GM19463 (cell line): ENCODE measurements around the gene RELT.

ENCODE experiments used
- ATAC-seq: cut with Tn5 transposase; IDR thresholded peaks from one replicate; pipeline ENCODE4 v1.9.1; 2021; ENCODE audit warnings: mild to moderate bottlenecking, moderate library complexity; ENCODE audit not compliant: unreplicated experiment

The RELT gene

GRCh38 chr11:73389916-73390315 lies 13.7 kb downstream of the RELT start:
- ATAC-seq, result no peak

DNA sequence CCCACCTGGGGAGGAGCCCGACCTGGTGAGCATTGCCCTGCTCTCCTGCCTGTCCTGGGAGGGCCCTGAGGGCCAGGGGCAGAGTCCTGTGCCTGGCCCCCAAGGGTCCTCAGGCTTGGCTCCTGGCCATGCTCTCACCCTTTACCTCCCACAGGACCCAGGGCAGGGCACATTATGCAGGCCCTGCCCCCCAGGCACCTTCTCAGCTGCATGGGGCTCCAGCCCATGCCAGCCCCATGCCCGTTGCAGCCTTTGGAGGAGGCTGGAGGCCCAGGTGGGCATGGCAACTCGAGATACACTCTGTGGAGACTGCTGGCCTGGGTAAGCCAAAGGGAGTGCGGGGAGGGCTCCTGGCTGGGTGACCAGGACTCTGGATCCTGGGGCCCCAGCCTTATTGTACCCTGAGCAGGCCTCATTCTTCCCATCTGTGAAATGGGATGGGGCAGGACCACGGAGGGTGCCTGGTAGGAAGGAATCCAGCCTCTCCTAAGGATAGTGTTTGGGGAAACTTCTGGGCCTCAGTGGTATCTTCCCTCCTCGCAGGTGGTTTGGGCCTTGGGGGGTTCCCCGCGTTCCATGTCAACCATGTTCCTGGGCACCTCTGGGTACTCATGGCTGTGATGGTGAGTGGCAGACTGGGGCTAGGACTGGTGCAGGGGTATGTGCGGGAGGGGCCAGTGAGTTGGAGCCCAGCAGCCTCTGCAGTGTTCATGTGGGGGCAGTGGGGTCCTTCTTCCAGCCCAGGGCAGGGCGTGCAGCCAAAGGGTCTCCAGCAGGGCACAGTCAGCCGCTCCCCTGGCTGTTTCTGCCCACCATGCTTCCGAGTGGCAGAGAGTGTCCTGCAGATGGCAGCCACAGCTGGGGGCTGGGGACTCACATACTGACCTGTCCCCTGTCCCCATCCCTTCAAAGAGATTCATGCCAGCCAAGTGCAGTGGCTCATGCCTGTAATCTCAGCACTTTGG lies 14.7 kb downstream of the RELT start:
- ATAC-seq, result no peak

DNA sequence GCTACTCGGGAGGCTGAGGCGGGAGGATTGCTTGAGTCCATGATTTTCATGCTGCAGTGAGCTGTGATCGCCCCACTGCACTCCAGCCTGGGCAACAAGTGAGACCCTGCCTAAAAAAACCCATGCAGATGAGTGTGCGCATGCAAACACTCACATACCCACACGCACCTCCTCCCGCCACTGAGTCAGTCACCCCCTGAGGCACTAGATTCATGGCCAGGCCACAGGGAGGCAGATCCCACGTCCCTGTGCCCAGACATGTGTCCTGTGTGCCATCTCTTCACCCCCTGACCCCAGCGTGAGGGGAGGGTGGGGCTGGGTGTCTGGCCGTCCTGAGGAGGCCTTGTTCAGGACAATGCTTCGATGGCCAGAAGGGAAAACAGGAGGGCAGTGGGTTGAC lies 15.5 kb downstream of the RELT start:
- ATAC-seq, result no peak

DNA sequence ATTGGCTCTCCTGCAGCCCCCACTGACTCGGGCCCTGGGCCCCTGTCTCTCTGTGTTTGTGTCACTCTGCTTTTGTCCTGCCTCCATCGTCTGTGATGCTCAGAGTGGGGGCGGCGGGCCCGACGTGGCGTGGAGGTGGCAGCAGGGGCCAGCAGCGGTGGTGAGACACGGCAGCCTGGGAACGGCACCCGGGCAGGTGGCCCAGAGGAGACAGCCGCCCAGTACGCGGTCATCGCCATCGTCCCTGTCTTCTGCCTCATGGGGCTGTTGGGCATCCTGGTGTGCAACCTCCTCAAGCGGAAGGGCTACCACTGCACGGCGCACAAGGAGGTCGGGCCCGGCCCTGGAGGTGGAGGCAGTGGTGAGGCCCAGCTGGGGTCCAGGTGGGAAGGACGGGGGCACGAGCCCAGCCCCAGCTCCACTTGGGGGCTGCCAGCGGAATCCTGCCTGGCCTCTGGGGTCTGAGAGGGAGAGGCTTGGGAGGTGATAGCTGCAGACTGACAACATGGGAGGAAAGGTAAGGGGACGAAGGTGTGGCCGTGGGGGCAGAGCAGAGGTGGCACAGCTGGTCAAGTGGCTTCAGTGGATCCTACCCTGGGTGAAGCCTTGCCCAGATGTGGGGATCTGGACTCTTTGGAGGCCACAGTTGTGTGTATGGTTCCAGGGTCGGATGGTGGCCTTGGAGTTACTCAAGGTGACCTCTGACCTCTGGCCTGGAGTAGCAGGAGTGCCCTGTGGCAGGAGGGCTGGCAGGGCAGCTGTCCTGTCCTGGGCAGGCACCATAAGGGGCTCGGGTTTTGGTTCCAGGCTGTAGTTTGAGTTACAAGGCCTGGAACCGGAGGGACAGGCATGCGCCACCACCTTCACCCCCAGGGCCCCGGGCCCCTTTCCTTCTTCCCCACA lies 16.2 kb downstream of the RELT start:
- ATAC-seq, result no peak

GRCh38 chr11:73393011-73393380 lies 16.8 kb downstream of the RELT start:
- no peak for ATAC-seq

DNA sequence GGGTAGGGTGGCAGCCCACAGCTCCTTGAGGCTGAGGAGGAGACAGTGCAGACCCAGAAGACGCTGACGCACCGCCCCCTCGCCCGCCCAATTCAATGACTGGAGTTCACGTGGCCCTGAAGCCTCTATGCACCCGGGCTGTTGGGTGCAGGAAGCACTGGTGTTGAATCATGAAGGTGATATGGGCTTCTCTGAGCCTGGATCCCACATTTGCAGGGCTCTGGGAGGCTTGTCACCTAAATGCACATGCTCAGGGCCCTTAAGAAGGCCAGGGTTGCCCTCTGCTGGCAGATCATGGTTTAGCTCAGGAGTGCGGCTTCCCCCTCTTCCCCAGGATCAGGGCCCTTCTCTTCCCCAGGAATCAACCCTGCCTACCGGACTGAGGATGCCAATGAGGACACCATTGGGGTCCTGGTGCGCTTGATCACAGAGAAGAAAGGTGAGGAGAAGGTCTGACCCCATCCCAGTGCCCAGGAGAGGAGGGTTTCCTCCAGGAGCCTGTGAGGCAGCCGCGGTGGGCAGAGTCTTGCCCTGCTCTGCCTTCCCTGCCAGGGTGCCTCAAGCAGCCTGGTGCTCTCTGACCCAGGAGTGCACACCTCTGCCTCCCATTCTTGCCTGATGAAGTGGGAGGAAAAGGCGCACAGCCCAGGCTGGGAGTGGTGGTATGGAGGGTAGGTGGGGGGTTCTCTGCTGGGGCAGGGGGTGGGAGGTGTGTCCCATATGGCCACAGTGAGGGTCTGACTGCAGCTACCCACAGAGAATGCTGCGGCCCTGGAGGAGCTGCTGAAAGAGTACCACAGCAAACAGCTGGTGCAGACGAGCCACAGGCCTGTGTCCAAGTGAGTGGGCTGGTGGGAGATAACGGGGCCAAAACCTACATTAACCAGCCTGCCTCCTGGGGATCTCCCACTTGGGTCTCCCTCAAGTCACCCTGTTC lies 17.5 kb downstream of the RELT start:
- no peak for ATAC-seq

DNA sequence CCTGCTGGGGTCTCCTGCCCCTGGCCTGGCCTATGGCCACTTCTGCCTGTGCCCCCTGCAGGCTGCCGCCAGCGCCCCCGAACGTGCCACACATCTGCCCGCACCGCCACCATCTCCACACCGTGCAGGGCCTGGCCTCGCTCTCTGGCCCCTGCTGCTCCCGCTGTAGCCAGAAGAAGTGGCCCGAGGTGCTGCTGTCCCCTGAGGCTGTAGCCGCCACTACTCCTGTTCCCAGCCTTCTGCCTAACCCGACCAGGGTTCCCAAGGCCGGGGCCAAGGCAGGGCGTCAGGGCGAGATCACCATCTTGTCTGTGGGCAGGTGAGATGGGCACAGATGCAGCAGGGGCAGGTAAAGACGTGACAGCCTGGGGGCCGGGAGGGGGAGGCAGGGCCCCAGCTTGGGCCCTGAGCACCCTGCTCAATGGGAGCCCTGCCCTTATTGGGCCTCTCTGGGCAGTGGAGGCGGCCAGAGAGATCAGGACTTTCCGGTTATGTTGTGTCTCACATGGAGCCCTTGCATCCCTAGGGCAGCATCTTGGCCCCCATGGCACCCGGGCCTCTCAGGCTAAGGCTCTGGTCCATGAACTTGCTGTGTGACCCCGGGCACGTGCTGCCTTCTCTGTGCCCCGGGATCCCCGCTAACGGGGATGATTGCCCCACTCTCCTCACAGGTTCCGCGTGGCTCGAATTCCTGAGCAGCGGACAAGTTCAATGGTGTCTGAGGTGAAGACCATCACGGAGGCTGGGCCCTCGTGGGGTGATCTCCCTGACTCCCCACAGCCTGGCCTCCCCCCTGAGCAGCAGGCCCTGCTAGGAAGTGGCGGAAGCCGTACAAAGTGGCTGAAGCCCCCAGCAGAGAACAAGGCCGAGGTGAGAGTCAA lies 18.5 kb downstream of the RELT start:
- ATAC-seq, result no peak

DNA sequence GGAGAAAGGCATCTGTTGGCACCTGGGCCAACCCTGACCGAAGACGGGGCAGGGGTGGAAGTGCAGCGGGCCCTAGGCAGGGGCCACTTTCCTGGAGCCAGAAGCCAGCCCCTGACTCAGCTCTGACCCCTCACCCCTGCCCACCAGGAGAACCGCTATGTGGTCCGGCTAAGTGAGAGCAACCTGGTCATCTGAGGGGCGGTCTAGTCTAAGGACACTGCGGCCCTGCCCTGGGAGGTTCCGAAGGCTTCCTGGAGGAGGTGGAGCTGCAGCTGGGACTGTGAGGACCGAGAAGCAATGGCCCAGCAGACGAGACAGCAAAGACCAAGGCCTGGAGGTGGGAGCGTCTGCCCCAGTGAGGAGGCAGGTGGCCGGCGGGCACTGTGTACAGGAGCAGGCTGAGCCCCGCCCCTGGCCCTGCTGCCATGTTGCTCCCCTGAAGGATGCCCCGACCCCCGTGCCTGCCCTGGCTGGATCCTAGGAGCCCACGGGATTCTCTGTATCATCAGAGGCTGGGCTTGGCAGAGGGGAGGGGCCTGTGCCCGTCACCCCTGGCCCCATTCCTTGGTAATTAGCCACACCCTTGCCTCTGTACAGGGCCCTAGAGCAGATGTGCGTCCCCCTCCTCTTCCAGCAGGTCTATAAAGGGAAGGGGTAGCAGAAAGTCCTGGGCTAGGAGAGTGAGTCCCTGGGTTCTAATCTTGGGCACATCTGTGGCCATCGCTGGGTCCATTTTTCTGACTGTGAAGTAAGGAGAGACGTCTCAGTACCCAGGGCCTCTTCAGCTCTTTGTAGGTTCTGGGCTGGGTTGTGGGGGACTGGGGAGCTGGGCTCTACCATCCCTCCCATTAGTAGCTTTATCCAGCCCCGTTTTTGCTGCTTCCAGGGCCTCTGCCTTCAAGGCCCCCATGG lies 19.4 kb downstream of the RELT start:
- no peak for ATAC-seq

GRCh38 chr11:73396251-73396930 lies 20.2 kb downstream of the RELT start:
- no peak for ATAC-seq

DNA sequence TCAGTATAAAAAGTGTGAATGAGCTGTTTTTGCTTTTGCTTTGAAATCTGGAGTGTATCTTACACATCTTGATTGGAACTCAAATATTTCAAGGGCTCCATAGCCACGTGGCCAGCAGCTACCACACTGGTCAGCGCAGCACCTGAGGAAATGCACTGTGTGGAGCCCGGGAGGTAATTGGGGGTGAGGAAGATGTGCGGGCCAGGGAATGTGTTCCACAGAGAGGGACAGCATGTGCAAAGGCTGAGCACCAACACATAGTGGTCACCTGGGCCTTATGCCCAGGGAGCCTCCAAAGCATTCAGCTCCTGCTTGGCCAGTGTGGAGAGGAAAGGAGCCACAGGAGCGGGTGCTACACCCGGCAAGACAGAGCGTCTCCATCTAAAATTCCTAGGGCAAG lies 20.8 kb downstream of the RELT start:
- ATAC-seq, result no peak

GRCh38 chr11:73397468-73398131 lies 21.4 kb downstream of the RELT start:
- ATAC-seq, result no peak

DNA sequence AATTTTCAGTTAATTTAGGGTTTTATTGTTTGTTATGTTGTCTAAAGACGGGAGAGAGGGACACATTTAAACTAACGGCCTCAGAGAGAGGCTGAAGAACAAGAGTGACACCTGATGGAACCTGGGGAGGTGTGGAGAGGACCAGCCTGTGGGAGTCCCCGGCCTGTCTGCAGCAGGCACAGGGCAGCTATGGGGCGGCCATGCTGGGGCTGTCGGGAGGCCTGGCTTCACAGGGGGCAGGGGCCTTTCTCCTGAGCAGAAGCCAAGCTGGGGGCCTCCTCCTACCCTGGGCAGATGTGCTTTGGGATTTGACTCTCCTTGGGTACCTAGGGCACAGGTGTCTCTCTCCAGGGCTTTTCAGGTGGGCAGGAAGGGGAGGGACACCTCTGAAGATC lies 21.9 kb downstream of the RELT start:
- no peak for ATAC-seq

DNA sequence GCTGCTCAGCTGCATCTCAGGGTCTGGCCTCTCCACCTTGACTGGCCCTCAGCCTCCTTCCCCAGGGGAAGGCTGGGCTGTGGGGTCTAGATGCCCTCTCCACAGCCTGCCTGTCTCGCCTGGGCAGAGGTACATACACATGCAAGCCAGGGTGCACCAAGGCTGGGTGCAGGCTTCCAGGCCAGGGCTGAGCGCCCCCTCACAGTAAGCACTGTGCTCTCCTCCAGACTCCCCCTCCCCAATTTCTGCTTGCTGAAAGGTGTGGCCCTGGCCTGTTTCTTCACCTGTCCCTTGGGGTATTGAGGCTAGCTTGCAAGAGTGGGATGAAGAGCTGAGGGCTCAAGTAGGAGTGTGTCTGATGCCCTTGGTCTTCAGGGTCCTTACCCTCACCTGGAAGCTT lies 22.5 kb downstream of the RELT start:
- ATAC-seq, result no peak

DNA sequence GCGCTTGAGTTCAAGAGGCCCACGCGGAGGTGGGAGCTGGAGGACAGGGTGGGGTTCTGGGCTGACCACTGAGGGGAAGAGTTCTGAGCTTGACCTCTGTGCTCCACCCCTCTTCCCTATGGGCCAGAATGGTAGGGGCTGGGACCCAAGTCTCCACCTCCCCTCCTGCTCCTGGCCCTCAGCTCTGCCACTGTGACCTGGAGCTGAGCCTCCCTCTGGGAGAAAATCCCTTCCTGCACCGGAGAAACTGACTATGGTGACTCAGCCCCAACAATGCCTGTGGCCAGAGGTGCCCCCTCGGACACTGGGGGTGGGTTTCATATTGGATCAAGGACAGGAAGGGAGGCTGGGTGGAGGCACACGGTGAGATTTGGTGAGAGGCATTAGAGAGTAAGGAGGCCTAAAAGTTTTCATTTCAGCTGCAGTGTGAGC lies 23.0 kb downstream of the RELT start:
- no peak for ATAC-seq

- ATAC-seq, result no peak
Measured at GRCh38 chr11:73399636-73400035, 23.4 kb downstream of the RELT start.

GRCh38 chr11:73400293-73400692 lies 24.1 kb downstream of the RELT start:
- no peak for ATAC-seq

DNA sequence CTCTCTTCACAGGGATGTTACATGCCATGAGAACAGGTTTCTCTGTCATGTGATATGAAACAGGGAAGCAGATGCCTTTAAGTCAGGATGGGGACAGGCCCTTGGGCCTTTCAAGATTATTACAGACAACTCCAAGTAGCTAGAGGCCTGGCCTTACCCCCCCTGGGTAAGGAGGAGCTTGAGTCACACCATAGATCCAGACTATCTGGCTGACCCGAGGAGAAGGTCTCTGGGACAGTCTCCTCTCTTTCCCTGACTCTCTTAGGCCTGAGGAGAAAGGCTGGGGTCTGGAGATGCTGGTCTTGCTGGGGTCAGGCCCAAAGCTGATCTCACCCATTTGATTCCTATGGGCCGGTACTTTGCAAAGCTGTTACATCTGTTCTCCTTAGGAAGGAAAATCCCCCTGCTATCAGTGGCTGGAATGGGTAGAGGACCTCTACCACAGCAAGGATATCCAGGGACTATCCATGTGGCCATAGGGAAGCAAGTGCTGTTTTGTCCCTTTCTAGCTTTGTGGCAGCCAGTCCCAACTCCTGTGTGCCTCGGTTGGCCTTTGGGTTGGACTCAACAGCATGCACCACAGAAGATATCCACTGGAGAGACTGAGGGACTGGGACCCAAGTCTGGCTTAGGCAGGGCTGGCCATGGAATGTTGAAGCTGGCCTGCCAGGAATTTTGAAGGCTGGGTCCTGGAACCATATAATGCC lies 25.2 kb downstream of the RELT start:
- no peak for ATAC-seq
